DND-41 (cell line): ENCODE data around the gene RBP5.

Source experiments
- ATAC-seq: fragments of 200-7000 bp; cut with Tn5 transposase; 3 replicates; pipeline ENCODE4 v1.9.1; 2021; ENCODE audit warnings: low read depth; ENCODE audit not compliant: insufficient read depth
- DNase-seq: peaks from one replicate; pipeline ENCODE4 v3.0.0-alpha.2; 2020
- H2AFZ ChIP-seq: 2 replicates; pipeline ENCODE4 v1.6.0; 2012; ENCODE audit warnings: low read depth, low read length
- H3K27ac ChIP-seq: 2 replicates; pipeline ENCODE4 v1.5.1; 2012; ENCODE audit warnings: low read length, inconsistent platforms
- H3K27me3 ChIP-seq: fragments of 200-600 bp; sonication (generic); 2 replicates; pipeline ENCODE4 v1.6.0; 2012; ENCODE audit warnings: low read length, mild to moderate bottlenecking, inconsistent platforms; ENCODE audit not compliant: insufficient read depth, poor library complexity
- H3K36me3 ChIP-seq: 2 replicates; pipeline ENCODE4 v1.5.1; 2012; ENCODE audit warnings: low read length, inconsistent platforms; ENCODE audit not compliant: insufficient read depth
- H3K4me1 ChIP-seq: 2 replicates; pipeline ENCODE4 v1.5.1; 2012; ENCODE audit warnings: mild to moderate bottlenecking, low read length; ENCODE audit not compliant: insufficient read depth
- H3K4me2 ChIP-seq: 2 replicates; pipeline ENCODE4 v1.6.0; 2012; ENCODE audit warnings: mild to moderate bottlenecking, moderate library complexity, low read length, inconsistent platforms; ENCODE audit not compliant: insufficient read depth
- H3K4me3 ChIP-seq, 2 experiments: fragments of 200-600 bp in 1 of 2; shearing (Covaris generic) in 1 of 2; 2 replicates each; pipeline ENCODE4 v1.5.1; 2012 to 2016; ENCODE audit warnings: inconsistent platforms in 2 of 2, low read length in 2 of 2, mild to moderate bottlenecking in 2 of 2, low read depth in 1 of 2, moderate library complexity in 1 of 2
- H3K79me2 ChIP-seq: 2 replicates; pipeline ENCODE4 v1.6.0; 2012; ENCODE audit warnings: low read length, inconsistent platforms; ENCODE audit not compliant: insufficient read depth
- H3K9ac ChIP-seq: 2 replicates; pipeline ENCODE4 v1.6.0; 2012; ENCODE audit warnings: low read depth, mild to moderate bottlenecking, inconsistent platforms, low read length, moderate library complexity
- H3K9me3 ChIP-seq: 2 replicates; pipeline ENCODE4 v1.5.1; 2012; ENCODE audit warnings: low read length, moderate library complexity, mild to moderate bottlenecking, inconsistent platforms; ENCODE audit not compliant: insufficient read depth, severe bottlenecking
- H4K20me1 ChIP-seq: 2 replicates; pipeline ENCODE4 v1.6.0; 2012; ENCODE audit warnings: low read length; ENCODE audit not compliant: insufficient read depth
- CTCF ChIP-seq: IDR thresholded peaks from 2 replicates; pipeline ENCODE4 v1.5.1; 2012; ENCODE audit warnings: borderline replicate concordance, low read length, moderate library complexity, mild to moderate bottlenecking; ENCODE audit not compliant: poor library complexity, severe bottlenecking; ENCODE audit errors: extremely low read depth
- EZH2 ChIP-seq: IDR thresholded peaks from 3 replicates; pipeline ENCODE4 v1.6.1; 2012; ENCODE audit warnings: borderline replicate concordance, low read depth, mild to moderate bottlenecking, moderate library complexity, low read length, inconsistent platforms; ENCODE audit not compliant: severe bottlenecking

RBP5 gene

DNA sequence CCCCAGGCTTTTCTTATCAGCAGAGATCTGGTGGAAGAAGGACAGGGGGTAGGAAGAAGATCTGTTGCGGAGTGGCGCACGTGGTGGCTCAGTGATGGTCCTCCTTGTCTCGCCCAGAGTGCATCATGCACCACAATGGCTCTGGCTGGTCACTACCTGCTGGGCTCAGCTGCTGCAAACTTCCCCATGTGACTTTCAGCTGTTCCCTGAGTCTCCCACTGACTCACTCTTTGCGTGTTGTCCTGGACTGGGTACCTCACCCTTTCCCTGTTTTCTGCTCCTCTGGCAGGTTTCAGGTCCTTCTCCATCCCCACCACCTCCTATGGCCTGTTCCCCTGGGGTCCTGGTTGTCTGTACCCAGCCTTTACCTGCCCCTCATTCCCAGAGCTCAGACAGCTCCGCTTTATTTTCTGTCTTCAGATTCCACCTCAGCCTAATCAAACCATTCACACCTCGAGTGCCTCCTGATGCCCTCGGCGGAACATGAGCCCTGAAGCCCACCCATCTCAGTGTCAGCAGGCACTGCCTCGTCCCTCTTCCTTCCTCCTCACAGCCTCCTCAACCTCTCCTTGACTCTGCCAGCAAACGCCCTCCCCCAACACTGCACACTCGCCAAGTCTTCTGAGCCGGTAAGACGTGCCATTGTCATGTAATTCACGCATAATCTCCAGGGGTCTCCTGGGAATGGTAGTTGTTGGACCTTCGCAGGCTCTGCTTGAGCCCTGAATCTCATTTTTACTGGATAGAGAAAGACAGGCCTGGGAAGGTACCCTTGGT, 38.3 kb downstream of the RBP5 start:
- Histone ChIP-seq H3K36me3 (no peaks in the 10 kb centered on the region), H3K9ac (no peak overlapping the region), H3K4me3 (no peak overlapping the region), H4K20me1 (no peaks in the 10 kb centered on the region), H3K79me2 (no peaks in the 10 kb centered on the region), H2AFZ (no peak overlapping the region), H3K9me3 (no peaks in the 10 kb centered on the region), H3K4me2 (no peak overlapping the region), H3K27me3 (no peaks in the 10 kb centered on the region), H3K27ac (no peak overlapping the region), H3K4me1 (peaks cover 14% of the 10 kb centered on the region)
- ATAC-seq (no peak), DNase-seq (no peak)
- TF ChIP-seq CTCF (no peak), EZH2 (no peak)

DNA sequence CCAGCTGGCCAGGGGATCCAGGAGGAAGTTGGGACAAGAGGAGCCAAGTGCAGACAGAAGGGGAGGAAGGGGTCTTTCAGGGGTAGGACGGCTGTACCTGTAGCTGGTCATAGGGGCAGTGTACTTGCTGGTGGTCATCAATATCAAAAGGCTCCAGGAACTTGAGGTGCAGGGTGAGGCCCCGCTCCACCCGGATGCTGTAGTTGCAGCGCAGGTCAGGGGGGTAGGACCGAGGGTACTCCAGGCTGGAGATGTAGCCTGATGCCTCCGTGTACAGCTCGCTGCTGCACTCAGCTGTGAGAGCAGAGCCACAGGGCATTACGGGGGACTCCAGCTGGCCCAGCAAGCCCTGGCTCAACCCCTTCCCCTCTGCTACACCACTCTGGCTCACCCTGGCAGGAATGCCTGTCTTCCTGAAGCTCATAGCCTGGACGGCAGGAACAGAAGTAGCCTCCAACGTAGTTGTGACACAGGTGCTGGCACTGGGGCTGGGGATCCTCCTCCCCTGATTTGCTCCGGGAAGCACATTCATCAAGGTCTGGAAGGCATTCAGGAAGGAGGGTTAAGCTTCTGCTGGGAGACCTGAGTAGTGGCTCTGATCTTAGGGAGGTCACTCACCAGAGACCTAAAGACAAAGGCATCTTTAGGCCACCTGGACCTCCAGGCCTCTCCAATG, 39.4 kb downstream of the RBP5 start:
- Histone ChIP-seq H3K79me2 (no peaks in the 10 kb centered on the region), H4K20me1 (no peaks in the 10 kb centered on the region), H3K4me1 (peaks cover 14% of the 10 kb centered on the region), H3K27me3 (no peaks in the 10 kb centered on the region), H2AFZ (no peak overlapping the region), H3K4me2 (no peak overlapping the region), H3K9ac (no peak overlapping the region), H3K4me3 (no peak overlapping the region), H3K27ac (no peak overlapping the region), H3K9me3 (peaks cover 3% of the 10 kb centered on the region), H3K36me3 (no peaks in the 10 kb centered on the region)
- ATAC-seq (no peak), DNase-seq (no peak)
- no peak for TF ChIP-seq EZH2
- no peak for TF ChIP-seq CTCF

DNA sequence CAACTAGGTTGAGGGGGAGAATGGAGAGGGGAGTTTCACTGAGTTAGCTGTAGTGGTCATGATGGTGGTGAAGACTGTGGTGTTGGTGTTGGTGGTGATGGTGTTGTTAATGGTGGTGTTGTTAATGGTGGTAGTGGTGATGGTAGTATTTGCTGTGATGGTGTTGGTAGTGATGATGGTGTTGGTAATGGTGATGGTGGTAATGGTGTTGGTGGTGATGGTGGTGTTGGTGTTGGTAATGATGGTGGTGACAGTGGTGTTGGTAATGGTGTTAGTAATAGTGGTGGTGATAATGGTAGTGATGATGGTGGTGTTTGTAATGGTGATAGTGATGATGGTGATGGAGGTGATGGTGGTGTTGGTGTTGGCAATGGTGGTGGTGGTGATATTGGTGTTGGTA, 45.6 kb downstream of the RBP5 start:
- no peak overlapping the region for H3K9ac ChIP-seq
- DNase-seq (no peak), ATAC-seq (no peak)
- H3K4me2 ChIP-seq: no peak overlapping the region
- no peaks in the 10 kb centered on the region for H3K4me1 ChIP-seq
- no peaks in the 10 kb centered on the region for H4K20me1 ChIP-seq
- no peak overlapping the region for H3K27ac ChIP-seq
- no peaks in the 10 kb centered on the region for H3K79me2 ChIP-seq
- no peaks in the 10 kb centered on the region for H3K27me3 ChIP-seq
- TF ChIP-seq EZH2 (no peak), CTCF (no peak)
- H3K9me3 ChIP-seq: peaks cover 3% of the 10 kb centered on the region
- H3K4me3 ChIP-seq: no peak overlapping the region
- no peak overlapping the region for H2AFZ ChIP-seq
- no peaks in the 10 kb centered on the region for H3K36me3 ChIP-seq
